CMK (cell line): Measurements from ENCODE around the gene SMIM22.
"Not testable (repeated sequence)": the region's sequence is repeated elsewhere in the genome, so short reads cannot be mapped to it uniquely, and the experiment has no call there.

Experiments
- DNase-seq: peaks from one replicate; pipeline ENCODE4 v3.0.0-alpha.2; 2010; ENCODE audit warnings: low read depth

Gene SMIM22

GRCh38 chr16:4768549-4769305, 26.4 kb upstream of the SMIM22 start:
- DNase-seq, result peak; percentile 71

DNA sequence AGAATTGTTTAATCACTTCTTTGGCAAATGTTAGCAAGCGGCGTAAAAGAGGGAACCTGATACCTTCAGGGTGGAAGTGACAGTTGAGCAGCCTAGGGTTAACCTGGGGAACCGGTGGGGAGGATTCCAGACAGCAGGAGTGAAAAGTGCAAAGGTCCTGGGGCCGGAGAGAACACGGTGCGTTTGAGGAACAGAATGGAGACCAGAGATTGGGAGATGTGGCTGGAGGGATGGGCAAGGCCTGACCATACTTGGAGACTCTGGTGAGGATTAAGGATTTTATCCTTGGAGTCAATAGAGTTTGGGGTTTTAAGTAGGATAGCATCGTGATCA, 25.9 kb upstream of the SMIM22 start:
- no peak for DNase-seq

DNA sequence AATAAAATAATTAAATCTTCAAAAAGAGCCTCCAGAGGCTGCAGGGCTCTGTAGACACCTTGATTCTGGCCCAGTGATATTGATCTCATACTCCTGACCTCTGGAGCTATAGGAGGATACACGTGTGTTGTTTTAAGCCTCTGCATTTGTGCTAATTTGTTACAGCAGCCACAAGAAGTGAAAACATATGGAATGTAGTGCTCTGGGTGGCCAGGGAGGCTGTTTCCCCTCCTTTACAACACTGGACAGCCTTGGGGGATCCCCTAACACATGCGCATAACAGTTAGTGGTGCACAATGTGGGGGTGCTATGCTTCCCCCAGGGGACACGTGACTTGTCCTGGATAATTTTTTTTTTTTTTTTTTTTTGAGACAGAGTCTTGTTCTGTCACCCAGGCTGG, 23.5 kb upstream of the SMIM22 start:
- no peak for DNase-seq

- no peak for DNase-seq
Measured at GRCh38 chr16:4772351-4772750, 22.8 kb upstream of the SMIM22 start.

DNA sequence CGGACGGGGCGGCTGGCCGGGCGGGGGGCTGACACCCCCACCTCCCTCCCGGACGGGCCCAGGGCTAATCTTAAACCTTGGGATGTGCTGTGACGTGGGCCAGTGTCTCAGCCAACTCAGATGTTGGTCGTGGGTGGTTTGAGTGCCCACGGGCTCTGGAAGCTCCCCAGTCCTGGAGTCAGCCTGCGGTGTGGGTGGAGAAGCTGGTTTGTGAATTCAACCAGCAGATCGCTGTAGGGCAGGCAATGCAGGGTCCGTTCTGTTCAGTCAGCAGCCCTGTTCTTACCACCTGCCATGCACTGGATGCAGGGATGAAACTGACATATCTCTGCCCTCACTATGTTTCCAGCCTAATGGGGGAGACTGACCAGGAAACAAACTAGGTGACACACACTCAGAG, 20.2 kb upstream of the SMIM22 start:
- DNase-seq, result no peak

- DNase-seq, result no peak
Measured at GRCh38 chr16:4776141-4776705, 18.9 kb upstream of the SMIM22 start.

- DNase-seq, result no peak
Measured at GRCh38 chr16:4777339-4778049, 17.7 kb upstream of the SMIM22 start.

DNA sequence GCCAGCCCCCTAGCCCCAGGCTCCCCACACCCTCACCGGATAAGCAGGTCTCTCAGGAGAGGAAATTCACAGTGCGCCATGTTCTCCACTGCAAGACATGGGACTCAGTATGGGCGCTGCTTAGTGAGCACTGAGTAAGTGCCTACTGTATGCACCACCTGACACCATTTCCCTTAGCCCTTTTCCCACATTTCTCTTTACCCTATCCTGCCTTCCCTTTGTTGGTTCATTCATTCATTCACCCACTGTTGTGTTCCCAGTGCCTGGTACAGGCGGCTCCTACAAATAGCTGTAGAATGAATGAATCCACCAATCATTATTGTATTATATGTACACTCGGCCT, 17.1 kb upstream of the SMIM22 start:
- DNase-seq, result no peak

- no peak for DNase-seq
Measured at GRCh38 chr16:4780235-4780634, 14.9 kb upstream of the SMIM22 start.

- DNase-seq, result no peak
Measured at GRCh38 chr16:4783251-4783950, 11.8 kb upstream of the SMIM22 start.

DNA sequence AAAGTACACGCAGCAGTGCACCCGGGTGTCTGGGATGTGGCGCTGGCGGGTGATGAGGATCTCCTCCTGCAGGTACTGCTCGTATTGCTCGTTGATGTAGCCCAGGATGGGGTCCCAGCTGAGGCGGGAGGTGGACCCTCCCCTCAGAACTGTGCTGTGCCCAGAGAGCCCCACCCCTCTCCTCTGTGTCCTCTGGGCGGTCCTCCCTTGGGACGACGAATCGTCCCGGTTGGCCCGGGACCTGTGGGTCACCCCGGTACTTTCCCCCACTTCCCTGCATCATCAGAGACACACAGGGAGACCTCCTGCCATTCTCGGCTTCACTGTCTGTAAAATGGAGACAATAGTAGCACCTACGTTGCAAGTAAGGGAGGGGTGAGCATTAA, 11.2 kb upstream of the SMIM22 start:
- no peak for DNase-seq

GRCh38 chr16:4784444-4784987, 10.7 kb upstream of the SMIM22 start:
- DNase-seq, result not testable (repeated sequence)

DNA sequence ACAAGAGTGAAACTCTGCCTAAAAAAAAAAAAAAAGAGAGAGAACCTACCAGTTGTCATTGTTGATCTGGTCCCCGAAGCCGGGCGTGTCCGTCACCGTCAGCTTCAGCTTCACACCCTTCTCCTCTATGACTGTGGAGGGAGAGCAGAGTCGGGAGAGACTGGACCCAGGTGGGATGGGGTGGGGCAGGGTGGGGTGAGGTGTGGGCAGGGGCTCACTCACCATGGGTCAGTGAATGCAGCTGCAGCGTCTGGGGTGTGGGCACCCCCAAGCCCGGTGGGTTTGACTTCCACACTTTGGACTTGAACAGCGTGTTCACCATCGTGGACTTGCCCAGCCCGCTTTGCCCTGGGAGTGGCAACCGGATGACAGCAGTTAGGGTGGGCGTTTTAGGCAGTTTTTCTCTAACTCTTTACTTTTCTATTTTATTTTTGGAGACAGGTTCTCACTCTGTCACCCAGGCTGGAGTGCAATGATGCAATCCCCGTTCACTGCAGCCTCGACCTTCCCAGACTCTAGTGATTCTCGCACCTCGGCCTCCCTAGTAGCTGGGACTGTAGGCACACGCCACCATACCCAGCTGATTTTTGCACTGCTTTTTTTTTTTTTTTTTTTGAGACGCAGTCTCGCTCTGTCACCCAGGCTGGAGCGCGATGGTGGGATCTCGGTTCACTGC, 9.3 kb upstream of the SMIM22 start:
- DNase-seq, result no peak

GRCh38 chr16:4787068-4787467, 8.1 kb upstream of the SMIM22 start:
- no peak for DNase-seq

GRCh38 chr16:4787627-4788482, 7.3 kb upstream of the SMIM22 start, which contains the start of gene SEPTIN12:
TSS of gene SEPTIN12 (minus strand) at chr16:4788345. CDS start at chr16:4787645, 700 bp downstream.
- no peak for DNase-seq

DNA sequence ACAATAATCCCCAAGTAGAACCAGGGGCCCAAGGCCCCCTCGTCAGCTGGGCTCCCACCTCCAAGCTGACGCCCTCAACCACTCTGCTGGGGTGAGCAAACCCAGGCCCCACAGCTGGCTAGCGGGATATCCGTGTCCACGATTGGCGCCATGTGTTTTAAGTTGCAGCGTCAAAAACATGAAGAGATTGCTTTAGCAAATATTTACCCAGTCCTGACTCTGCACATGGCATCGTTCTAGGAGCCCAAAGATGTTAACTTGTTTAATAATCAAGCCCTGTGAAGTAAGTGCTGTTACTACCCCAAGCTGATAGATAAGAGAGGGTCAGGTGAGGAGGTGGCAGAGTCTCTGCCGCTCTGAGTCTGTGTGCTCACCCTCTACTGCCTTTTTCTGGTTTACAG, 6.7 kb upstream of the SMIM22 start:
- DNase-seq, result no peak

- no peak for DNase-seq
Measured at GRCh38 chr16:4788910-4789309, 6.3 kb upstream of the SMIM22 start.

DNA sequence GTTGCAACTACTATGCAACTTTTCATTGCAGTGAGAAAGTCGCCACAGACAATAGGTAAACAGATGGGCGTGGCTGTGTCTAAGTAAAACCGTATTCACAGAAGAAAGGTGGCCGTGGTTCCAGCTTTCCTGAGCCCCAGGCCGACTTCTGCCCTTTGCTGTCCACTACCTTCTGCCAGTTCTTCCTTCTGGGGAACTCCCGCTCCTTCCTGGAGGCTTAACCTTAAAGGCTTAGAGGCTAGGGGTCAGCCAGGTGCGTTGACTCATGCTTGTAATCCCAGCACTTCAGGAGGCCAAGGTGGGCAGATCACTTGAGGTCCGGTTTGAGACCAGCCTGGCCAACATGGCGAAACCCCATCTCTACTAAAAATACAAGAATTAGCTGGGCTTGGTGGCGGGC, 4.9 kb upstream of the SMIM22 start:
- DNase-seq, result no peak

GRCh38 chr16:4790871-4791270, 4.3 kb upstream of the SMIM22 start:
- DNase-seq, result no peak

- DNase-seq, result no peak
Measured at GRCh38 chr16:4792951-4793513, 2.1 kb upstream of the SMIM22 start.
